LoVo (cell line): Measurements from ENCODE around the gene HEMGN.

ENCODE experiments used
- DNase-seq: peaks from one replicate; pipeline ENCODE4 v3.0.0-alpha.2; 2016; ENCODE audit warnings: low spot score

HEMGN gene

DNA sequence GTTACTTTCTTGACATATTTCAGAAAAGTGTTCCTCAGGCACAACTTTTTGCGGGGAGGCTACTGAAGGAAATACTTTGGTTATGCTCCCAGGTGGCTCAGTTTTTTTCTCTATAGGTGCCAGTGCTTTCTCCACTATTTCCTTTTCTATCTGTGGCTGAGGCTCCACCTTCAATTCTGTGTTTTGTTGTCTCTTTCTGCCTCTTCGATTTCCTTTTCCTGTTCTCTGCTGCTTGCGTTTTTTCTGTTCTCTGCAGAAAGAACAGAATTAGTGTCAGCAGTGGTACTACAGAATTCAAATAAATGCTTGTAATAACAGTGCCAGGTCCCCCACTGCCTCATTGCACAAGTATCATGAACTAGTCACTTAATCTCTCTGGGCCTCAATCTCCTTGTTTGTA, 7.0 kb downstream of the HEMGN start:
- no peak for DNase-seq

DNA sequence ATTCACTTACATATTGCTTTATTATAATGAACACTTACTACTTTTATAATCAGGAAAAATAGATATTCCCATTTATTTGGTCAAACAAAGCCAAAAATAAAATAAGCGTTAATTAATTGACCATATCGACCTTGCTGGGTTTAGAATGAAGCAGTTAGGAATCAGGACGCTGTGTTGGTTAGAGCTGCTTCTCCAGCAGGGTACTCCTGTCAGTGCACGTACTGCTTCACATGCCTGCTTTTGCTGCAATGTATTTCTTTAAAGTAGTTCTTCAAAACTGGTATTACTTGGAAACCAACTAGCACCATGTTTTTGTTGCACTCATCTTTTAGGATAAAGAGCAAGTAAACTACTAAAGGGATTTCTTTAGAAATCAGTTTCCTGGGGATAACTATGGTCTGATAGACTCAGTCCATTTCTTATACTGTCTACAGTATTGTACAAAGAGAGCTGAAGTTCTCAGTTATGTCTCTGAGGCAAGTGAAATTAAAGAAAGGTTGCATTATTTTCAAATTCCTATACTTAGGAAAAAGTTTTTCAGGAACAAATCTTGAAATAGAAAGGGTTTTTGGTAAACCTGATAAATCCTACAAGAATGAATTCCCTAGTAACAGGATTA, 8.9 kb downstream of the HEMGN start:
- no peak for DNase-seq

DNA sequence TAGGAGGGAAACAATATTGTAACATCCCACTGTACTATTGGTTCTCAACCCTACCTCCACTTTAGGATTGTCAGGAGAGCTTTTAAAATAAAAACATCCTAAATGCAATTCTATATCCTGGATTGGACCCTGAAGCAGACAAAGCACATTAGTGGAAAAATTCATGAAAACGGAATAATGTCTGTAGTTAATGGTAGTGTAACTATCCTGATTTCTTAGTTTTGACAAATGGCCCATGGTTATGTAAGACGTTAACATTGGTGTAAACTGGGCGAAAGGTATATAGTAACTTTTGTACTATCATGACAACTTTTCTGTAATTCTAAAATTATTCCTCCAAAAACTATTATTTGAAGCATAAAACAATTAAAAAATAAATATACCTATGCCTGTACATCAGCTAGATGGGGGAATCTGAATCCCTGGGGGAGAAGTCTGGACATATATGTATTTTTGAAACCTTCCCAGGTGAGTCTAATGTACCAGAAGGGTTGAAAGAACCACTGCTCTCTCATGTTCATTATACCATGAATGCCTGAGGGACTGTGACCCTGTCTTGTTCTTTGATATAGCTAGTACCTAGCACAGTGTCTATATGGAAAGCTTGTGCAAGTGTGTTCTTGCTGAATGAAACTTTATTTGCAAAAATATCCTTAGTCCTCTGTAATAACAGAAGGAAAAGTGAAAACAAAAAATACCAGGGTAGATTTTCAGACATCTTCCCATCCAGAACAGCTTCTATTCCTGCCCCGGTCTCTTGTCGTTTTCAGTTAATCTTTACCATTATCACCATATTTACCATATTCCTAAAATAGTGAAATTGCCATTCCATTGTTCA, 12.3 kb downstream of the HEMGN start:
- DNase-seq: no peak

DNA sequence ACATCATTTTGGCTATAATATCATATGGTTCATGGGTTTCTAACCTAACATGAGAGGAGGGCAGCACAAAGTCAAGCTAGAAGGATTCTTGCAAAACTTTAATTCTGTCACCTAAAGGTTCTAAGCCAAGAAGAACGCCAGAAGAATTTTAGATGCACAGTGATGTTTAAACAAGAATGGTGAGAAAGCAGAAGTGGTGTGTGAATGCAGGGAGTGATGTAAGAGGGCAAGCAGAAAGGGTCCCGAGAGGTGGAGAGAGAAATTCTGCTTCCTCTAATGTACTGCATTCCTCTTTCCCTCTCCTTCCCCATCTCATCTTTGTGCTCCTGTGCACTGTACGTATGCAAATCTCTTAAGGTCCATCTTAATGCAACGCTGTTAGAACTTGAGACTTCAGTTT, 13.6 kb downstream of the HEMGN start:
- DNase-seq: no peak

DNA sequence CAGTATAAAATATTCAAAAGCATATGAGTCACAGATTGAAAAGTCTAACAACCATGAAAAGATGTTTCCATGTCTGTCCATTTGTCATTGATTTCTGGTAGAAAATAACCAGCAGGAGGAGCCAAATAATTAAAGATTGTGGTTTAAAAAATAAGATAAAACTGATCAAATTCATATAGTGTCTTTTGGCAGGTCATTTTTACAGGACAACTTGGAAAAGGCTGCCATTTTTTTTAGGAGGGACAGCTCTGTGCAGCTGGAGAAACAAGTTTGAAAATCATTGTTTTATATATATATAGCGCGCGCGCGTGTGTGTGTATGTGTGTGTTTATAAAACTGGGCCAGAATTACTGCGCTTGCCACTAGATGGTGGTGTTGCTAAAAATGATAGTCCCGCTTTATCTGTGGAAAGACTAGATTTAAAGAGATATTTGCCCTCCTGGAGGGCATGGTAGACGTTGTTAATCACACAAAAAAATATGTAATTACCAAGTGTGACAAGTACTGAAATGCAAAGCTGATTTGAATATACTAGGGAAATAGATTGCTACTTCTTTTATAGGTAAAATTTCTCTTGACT, 14.4 kb downstream of the HEMGN start:
- DNase-seq: peak; percentile 75

DNA sequence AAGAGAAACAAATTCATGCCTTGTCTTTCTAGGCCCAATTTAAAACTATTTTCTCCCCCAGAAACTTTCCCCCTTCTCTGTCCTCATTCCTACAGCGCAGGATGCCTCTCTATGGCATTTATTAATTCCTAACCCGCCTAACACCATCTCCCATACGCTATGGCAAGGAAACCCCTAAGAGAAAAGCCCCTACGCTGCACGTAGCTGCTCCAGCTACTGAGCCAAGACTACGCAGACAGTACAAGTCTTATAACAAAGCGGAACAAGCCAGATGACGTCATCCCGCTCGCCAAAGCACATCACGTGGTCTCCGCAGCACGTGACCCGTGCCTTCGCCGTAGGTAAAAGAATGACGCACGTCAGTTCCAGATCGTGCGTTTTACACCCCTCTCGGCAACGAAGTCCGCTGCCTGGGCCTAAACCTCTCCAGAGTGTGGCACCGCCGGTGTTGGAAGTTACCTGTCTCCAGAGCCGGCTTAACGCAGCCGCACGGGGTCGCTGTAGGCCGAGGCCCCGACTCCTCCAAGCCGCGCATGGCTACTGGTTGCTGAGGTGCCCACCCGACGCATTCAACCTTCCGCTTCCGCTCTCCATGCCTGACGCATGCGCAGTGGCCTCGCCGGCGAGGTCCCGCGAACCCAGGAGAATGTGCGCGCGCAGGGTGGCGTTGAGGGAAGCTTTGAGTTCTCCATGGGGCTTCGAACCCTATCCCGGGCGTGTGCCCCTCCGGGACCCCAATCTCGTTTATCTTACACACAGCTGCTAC, 15.8 kb downstream of the HEMGN start, which contains the start of gene TRMO:
Gene TRMO (minus strand): TSS at position 542 of the 766 bp plus-strand sequence. CDS start 7 bp downstream, at position 535.
- DNase-seq: peak; percentile 97

DNA sequence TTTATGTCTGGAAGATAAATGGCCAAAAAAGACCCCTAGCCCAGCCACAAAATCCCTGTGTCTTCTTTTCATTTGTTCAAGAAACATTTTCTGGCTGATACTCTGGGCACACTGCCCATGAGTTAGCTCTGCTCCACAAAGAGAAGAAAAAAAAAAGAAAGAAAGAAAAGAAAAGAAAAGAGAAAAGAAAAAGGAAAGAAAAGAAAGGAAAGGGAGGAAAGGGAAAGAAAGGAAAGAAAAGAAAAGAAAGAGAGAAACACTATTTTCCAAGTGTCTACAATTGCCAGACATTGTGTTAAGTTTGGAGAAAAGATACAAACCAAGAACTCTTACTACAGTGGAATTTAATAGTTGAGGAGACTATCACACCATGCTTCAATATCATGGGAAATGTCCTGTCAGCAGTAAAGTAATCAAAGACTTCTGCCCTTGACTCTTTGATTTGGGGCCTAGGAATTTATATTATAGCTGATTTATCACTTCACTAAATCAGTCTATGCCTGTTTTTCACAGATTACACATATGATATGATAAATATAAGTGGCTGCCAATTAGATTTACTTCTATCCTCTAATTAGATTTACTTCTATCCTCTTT, 18.7 kb downstream of the HEMGN start:
- no peak for DNase-seq

DNA sequence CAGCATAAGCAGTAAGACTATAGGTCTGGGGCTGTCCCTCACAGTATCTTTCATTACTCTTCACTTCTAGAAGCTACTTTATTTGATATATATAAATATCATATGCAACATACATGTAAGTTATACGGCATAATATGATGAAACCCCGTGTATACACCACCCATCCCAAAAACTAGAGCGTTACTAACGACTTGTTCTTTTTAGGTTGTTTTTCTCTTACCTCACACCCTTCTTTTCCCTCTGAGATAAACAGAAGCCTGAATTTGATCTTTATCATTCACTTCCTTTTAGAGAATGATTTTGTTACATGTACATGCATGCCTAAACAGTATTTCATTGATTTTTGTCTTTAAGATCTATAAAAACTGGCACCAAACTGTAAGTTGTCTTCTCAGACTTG, 19.4 kb downstream of the HEMGN start:
- no peak for DNase-seq

DNA sequence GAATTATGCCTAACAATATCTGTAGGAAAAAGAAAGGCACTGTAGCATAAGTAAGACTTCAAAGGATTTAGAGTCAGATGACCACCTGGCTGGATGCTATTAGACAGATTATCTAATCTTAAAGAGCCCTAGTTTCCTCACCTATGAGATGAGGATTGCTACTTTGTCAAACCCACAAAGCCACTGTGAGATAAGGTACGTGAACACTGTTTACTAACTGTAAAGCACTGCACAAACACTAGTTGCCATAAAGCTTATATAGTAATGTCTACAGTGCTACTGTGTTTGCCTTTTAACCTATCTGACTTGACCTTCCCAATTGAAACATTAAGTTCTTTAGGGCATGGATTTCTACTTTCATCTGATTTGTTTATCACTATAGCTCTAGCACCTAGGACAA, 26.0 kb downstream of the HEMGN start:
- no peak for DNase-seq

DNA sequence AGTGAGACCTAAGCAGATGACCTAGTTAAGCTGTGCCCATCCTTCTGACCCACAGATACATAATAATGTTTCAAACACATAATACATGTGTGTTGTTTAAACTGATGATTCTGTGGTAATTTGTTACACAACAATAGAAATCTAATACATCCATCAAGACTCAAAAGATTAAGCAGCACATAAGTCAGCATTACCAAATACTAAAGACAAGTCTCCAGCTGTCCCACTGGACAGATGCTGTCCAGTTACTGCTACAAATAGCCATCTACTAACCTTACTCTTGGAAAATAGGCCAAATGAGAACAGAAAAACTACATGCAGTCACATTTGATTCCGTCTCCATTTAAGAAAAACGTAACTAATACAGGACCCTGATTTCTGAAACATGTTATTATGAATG, 26.4 kb downstream of the HEMGN start:
- DNase-seq: no peak

DNA sequence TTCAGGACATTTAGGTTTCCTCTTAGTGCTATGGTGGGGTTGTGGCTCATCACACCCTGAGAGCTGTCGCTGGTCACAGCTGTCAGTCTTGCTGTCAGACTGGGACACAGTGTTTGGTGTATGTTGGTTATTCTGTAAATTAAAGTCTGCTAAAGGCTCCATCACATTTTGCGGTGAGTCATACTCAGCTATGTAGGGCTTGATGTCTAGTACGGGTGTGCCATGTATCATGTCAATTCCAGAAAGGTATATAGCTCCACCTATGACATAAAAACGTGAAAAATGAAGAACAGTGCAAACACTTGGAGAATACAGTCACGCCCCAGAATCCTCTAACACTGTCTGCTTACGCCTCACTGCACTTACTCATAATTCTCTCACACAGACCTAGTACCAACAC, 27.6 kb downstream of the HEMGN start:
- no peak for DNase-seq

DNA sequence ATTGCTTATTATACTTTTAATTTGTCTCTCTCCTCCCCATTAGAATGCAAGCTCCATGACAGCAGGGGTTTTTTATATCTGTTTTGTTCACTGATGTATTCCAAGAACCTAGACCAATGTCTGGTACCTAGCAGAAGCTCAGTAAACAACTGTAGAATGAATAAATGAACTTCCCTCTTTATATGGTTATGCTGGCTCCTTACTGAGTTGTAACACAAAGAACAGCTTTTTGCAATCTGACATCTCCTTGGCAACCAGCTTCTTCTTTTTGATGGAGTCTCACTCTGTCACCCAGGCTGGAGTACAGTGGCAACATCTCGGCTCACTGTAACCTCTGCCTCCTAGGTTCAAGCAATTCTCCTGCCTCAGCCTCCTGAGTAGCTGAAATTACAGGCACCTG, 29.3 kb downstream of the HEMGN start:
- no peak for DNase-seq

DNA sequence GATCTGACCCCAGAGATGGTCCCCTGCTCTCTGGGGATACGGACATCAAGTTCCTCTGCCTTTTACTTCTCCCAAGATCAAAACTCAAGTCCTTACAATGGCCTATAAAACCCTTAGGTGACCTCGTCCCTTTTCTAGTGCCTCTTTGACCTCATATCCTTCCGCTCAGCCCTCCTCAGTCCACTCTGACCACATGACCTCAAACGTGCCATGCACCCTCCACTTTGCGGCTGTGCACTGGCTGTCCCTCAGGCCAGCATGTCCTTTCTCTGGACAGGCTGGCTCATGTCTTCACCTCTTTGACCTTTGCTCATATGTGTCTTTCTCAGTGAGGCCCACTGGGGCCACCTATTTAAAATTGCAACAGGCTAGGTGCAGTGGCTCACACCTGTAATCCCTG, 30.3 kb downstream of the HEMGN start:
- no peak for DNase-seq

DNA sequence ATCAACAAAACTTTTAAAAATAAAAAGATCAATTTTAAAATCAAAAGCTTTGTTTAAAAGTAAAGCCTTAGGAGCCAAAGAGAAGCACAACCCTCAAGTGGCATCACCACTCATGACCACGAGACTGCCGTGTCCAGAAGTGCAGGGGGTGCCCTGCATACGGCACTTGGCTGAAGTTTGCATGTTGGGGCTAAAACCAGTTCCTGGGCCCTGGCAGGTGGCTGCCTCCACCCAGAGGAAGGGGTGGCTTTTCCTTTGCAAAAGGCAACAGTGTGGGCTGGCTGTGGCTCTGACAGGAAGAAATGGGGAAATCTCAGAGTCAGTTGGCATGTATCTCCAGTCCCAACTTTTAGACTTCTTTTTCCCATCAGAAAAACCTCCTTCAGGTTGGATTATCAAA, 30.9 kb downstream of the HEMGN start:
- DNase-seq: no peak

DNA sequence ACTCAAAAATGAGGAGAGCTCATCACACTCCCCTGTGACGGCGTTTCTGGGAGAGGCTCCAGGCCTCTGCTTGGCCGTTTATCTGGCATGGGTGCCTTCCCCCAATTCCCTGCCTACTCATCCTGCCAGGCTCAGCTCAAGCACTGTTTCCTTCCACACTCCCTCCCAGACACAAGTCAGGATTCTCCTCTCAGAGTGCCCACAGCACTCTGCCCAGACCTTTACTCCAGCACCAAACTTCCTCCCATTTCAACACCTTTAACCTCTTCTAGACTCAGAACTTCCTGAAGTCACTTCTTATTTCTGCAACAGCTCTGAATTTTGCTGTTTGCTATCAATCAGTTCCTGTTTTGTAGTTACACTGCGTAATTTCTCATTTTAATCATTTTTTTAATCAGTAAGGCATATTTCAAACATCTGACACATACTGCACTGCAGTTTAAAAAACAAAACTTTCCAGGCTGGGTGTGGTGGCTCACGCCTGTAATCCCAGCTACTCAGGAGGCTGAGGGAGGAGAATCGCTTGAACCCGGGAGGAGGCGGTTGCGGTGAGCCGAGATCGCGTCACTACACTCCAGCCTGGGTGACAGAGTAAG, 31.6 kb downstream of the HEMGN start:
- no peak for DNase-seq

DNA sequence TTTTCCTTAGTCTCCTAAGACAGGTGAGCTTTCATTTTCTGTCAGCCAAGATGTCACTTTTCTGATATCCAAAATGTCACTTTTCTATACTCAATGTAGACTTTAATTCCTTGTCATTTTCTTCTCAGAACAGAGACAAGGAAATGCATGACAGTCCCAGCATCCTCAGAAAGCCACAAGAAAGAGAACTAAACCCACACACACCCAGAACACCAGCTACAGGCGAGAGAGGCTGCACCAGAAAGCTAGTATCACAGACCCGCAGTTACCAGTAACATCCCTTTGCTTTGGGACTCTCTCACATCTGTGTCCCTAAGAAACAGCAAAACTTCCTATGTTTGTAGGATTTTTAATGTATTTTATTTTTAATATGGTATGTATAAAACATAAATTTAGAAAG, 32.7 kb downstream of the HEMGN start:
- DNase-seq: no peak

DNA sequence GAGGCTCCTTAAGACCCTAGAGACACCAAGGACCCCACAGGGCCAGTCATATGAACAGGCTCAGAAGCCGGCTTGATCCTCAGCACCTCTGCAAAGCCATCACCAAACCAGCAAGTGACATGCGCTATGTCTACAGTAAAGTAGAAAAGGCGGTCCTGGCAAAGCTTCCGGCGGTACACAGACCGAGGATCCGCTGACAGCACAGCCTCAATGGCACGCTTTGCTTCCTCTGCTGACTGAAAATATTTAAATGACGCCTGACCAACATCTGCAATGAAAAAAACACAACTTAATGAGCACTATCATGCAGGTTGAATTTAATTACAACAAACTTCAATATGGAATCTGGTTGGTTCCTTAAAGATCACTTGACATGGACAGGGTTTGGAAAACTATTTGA, 33.2 kb downstream of the HEMGN start:
- DNase-seq: no peak

DNA sequence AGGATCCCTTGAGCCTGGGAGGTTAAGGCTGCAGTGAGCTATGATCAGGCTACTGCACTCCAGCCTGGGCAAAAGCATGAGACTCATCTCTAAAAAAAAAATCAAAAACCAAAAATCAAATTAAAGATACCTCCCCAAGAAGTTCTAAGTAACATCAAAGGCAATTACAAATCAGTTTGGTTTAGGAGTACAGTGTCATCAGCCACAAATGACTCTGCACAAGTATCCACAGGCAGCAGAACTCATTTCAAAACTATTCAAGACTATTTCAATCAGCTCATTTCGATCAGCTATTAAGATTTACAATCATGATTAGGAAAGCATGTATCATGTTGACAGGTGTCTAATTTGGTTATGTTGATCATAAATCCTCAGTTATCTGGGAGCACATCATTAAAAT, 34.8 kb downstream of the HEMGN start:
- no peak for DNase-seq

DNA sequence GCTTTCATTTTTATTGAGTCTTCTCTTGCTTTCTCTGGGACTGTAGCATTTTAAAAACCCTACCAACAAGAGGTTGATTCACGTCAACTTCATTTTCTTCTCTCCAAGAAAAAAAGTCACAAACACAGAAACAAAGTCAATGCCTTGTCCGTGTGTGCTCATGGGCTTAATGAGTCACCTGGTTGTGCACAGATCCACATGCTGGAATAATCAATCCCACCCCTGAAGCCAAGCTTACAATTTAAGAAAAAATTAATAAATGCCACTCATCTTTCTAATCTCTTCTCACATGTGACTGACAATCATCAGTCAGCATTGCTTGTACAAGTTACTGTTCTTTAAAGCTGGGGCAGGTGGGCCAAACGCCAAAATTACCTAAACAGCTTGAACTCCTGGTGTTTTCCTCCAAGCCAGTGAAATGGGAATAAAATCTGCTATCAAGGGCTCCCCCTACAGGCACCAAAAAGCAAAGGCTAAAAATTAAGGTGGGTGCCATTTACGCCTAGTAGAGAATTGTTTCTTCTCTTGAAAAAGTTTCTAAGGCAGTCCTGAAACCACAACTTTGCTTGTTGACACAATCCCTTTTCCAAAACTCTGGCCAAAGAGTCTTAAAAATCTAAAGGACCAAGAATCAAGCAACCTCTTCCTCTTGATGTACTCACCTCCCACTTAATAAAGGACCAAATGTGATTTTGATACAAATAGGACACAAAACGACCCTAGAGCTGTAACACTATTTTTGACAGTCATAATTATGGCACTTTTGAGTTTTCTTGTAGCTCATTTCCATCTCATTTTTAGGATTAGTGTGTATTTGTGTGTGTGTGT, 37.0 kb downstream of the HEMGN start:
- peak; percentile 61 for DNase-seq

DNA sequence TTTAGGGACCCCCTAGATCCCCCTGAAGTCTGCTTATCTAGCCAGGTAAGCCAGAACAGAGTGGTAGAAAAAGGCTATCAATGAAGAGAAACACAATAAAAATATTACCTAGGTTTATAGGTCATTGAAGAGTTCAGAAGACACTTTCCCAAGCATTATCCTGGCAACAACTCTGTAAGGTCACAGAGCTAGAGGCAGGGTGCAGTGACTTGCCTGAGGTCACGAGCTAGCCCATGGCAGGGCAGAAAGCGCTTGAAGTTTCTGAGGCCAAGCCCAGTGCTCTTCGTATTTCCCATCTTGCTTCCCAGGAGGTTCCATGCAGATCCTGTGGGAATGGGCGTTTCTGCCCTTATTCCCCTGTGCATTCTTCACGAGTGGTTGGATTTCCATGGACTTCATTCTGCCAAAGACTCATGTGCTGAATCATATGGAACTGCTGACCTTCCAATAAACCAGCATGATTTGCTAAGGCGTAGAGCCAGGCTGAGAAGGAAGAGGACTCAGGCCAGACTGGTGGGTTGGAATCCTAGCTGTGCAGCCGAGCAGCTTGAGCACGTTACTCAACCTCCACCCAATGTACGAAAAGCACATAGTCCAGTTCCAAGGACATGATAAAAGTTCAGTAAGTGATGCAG, 37.8 kb downstream of the HEMGN start:
- no peak for DNase-seq
